HG02759 (cell line): ENCODE results near the gene TBC1D22A.

Experiments
- ATAC-seq: cut with Tn5 transposase; IDR thresholded peaks from one replicate; pipeline ENCODE4 v1.9.1; 2021; ENCODE audit warnings: mild to moderate bottlenecking, moderate library complexity; ENCODE audit not compliant: unreplicated experiment

Gene TBC1D22A

GRCh38 chr22:47213571-47214230, 451.3 kb downstream of the TBC1D22A start:
- no peak for ATAC-seq

- ATAC-seq: no peak
Measured at GRCh38 chr22:47215851-47216250, 453.4 kb downstream of the TBC1D22A start.

GRCh38 chr22:47218671-47219070, 456.2 kb downstream of the TBC1D22A start:
- ATAC-seq: no peak

GRCh38 chr22:47219789-47220188, 457.3 kb downstream of the TBC1D22A start:
- no peak for ATAC-seq

- no peak for ATAC-seq
Measured at GRCh38 chr22:47220752-47221151, 458.3 kb downstream of the TBC1D22A start.

- ATAC-seq: no peak
Measured at GRCh38 chr22:47221840-47222615, 459.6 kb downstream of the TBC1D22A start.
